ENCODE data around the gene GANC. TPM values are rescaled to one million over a fixed set of nuclear protein-coding genes. Genes with fewer than 3 reads are reported as not detected.

The GANC gene
- total RNA-seq, 2 experiments from 2014 or later: 22.7 to 30.4 TPM

DNA sequence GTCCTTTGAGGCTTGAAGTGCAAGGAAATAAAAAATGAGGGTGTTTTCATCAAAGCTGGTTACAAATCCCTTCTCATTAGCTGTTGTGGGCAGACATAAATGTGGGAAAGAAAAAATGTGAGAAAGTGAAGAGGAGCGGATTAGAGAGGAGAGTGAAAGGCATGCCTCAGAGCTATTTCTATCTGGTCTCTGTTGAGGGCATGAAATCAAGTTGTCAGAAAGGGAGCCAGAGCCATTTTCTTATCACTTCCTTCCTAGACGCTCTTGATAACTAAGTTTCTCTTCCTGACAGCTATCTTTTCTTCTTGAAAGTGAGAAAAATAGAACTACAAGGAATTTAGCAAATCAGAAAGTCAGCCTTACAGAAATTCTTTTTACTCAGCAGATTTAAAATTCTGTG lies 65.5 kb downstream of the GANC start:
- Mint-ChIP-seq H3K27me3 (no peaks in the 10 kb centered on the region), H3K4me3 (no peak overlapping the region), H3K36me3 (peaks cover 18% of the 10 kb centered on the region), H3K27ac (no peak overlapping the region), H3K9me3 (ENCODE audit: low read depth) (peaks cover 16% of the 10 kb centered on the region), H3K4me1 (no peaks in the 10 kb centered on the region)
- DNase-seq: no peak
- no peak for ATAC-seq
- CTCF ChIA-PET: no interaction called here

DNA sequence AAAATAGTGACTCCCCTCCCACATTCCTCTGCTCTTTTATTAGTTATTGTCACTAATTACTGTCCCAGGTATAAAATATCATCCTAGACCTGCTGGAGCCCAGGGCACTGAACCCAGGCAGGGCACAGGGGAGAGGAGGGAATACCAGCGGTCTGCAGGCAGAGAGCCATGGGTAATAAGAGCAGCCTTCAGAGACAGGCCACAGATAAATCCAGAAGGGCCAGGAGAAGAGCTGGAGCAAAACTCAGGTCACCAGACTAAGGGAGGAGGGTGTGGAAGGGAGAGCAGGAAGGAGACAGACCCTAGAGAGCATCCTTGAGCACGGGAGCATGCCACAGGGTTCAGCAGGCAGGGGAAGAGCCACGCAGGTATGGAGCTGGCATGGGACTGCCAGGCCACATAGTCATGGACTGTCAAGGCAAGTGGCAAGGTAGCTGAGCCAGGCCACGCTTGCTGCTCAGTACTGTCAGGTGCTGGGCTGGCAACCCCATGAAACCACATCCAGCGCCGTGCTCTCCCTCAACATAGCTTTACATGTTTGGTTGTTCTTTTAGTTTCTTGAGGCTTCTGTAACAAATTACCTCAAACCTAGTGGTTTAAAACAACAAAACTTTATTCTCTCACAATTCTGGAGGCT lies 70.7 kb downstream of the GANC start:
- CTCF ChIA-PET: no interaction called here
- no peaks in the 10 kb centered on the region for H3K9me3 Mint-ChIP-seq (ENCODE audit: low read depth)
- H3K27me3 Mint-ChIP-seq: no peaks in the 10 kb centered on the region
- H3K4me1 Mint-ChIP-seq: peaks cover 9% of the 10 kb centered on the region
- no peak for ATAC-seq
- H3K27ac Mint-ChIP-seq: no peak overlapping the region
- DNase-seq: no peak
- H3K4me3 Mint-ChIP-seq: no peak overlapping the region
- peaks cover 10% of the 10 kb centered on the region for H3K36me3 Mint-ChIP-seq

DNA sequence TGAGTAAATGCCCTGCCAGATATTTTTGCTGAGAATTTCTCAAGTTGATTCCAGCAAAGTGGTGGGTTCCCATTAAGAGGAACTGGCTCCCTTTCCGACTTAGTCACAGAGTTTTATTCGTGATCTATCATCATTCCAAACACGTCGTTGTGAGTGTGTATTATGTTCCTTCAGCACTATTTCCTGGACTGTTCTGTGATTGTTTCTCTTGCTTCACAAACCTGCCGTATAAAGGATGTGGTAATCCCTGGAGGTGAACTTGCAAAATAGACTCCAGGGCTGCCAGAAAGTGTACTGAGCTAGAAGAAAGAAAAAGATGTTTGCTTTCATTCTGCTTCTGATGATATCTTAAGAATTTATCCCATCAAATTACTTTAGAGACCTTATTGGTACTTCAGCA lies 71.8 kb downstream of the GANC start:
- Mint-ChIP-seq H3K4me3 (no peak overlapping the region), H3K27me3 (no peaks in the 10 kb centered on the region), H3K36me3 (peaks cover 14% of the 10 kb centered on the region), H3K27ac (no peak overlapping the region), H3K4me1 (peaks cover 13% of the 10 kb centered on the region), H3K9me3 (ENCODE audit: low read depth) (no peaks in the 10 kb centered on the region)
- CTCF ChIA-PET: no interaction called here
- ATAC-seq: no peak
- DNase-seq: no peak

DNA sequence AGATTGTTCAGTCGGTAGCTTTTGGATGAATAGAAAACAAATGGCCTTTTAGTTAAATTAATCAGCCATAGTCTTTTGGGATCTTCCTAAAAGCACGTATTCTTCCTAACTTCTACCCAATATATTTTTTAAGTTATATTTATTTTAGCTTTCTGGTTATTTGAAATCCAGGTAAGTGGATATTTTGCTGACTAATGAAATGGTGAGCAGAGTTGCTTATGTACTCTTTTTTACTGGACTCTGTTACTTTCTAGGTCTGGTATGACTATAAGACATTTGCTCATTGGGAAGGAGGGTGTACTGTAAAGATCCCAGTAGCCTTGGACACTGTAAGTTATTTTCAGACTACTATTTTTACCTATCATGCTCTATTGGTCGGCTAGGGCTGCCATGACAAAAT lies 72.5 kb downstream of the GANC start:
- Mint-ChIP-seq H3K4me3 (no peak overlapping the region), H3K36me3 (peaks cover 15% of the 10 kb centered on the region), H3K9me3 (ENCODE audit: low read depth) (no peaks in the 10 kb centered on the region), H3K27me3 (no peaks in the 10 kb centered on the region), H3K4me1 (peaks cover 13% of the 10 kb centered on the region), H3K27ac (no peak overlapping the region)
- DNase-seq: no peak
- no peak for ATAC-seq
- CTCF ChIA-PET: no interaction called here

DNA sequence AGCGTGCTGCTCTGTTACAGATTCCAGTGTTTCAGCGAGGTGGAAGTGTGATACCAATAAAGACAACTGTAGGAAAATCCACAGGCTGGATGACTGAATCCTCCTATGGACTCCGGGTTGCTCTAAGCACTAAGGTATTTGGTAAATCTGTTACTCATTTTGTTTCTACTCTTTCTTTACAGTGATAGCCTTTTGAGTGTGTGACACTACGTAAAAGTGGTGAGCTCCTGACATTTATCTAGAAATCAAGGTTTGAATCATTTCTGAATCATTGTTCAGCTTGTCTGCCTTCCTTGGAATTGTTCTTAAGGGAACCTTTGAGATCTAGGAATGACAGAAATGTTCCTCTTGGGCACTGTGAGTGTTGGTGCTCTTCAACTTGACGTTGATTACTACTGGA lies 75.1 kb downstream of the GANC start:
- no peak overlapping the region for H3K27ac Mint-ChIP-seq
- CTCF ChIA-PET: no interaction called here
- H3K4me3 Mint-ChIP-seq: no peak overlapping the region
- no peaks in the 10 kb centered on the region for H3K27me3 Mint-ChIP-seq
- H3K4me1 Mint-ChIP-seq: peaks cover 13% of the 10 kb centered on the region
- DNase-seq (no peak), ATAC-seq (no peak)
- peaks cover 29% of the 10 kb centered on the region for H3K36me3 Mint-ChIP-seq
- H3K9me3 Mint-ChIP-seq (ENCODE audit: low read depth): no peaks in the 10 kb centered on the region

DNA sequence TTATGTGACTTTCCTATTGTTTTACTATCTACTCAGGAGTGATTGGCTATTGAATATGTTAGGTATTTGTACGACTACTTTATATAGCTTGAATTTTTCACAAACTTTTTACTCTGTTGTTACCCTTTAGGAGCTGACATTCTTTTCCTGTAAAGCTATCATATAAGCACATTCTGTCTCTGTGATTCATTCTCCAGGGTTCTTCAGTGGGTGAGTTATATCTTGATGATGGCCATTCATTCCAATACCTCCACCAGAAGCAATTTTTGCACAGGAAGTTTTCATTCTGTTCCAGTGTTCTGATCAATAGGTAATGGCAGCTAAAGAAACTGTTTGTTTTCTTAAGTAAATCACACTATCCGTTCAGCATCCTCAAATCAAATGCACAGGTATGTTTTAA lies 76.2 kb downstream of the GANC start:
- Mint-ChIP-seq H3K36me3 (peaks cover 27% of the 10 kb centered on the region), H3K27me3 (no peaks in the 10 kb centered on the region), H3K4me1 (peaks cover 13% of the 10 kb centered on the region), H3K27ac (no peak overlapping the region), H3K4me3 (no peak overlapping the region), H3K9me3 (ENCODE audit: low read depth) (no peaks in the 10 kb centered on the region)
- DNase-seq (no peak), ATAC-seq (no peak)
- CTCF ChIA-PET: no interaction called here

DNA sequence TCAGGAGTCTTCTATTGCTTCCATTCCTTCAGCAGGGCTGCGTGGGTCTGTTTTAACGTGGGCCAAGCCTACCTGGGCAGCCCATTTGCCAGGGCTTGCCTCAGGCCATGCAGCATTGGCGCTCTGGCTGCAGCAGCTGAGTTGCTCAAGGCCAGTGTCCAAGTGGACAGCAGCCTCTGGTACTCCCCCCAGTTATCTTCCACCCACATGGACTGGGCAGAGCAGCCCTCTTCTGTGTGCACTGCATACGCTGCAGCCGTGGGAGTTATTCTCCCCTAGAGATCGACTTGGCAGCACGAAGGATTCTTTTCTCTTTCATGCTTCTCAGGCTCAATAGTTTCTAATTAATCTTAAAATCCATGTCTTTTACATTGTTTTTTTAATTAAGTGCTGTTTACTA lies 79.4 kb downstream of the GANC start:
- DNase-seq: no peak
- Mint-ChIP-seq H3K27me3 (no peaks in the 10 kb centered on the region), H3K4me1 (peaks cover 4% of the 10 kb centered on the region), H3K9me3 (ENCODE audit: low read depth) (no peaks in the 10 kb centered on the region), H3K27ac (no peak overlapping the region), H3K4me3 (no peak overlapping the region), H3K36me3 (peaks cover 20% of the 10 kb centered on the region)
- ATAC-seq: no peak
- CTCF ChIA-PET: no interaction called here

DNA sequence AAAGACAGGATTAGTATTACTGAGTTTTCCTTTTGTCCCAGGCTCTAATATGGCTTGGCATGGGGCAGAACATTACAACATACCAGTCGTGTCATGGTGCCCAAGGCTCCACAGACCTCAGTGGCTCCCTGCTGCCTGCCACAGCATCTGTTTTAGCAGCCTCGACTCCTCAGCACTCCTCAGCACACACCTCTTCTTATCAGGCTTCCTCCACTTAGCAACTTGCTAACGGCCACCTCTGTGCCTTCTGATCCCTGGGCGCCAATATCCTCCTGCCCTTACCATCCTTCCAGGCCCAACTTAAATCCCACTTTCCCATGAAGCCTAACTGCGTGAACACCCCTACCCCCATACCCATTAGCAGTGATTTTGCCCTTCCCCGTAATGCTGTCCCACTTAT lies 80.1 kb downstream of the GANC start:
- Mint-ChIP-seq H3K27ac (no peak overlapping the region), H3K36me3 (peaks cover 20% of the 10 kb centered on the region), H3K4me1 (peaks cover 4% of the 10 kb centered on the region), H3K9me3 (ENCODE audit: low read depth) (no peaks in the 10 kb centered on the region), H3K4me3 (no peak overlapping the region), H3K27me3 (no peaks in the 10 kb centered on the region)
- ATAC-seq: no peak
- no peak for DNase-seq
- CTCF ChIA-PET: no interaction called here

DNA sequence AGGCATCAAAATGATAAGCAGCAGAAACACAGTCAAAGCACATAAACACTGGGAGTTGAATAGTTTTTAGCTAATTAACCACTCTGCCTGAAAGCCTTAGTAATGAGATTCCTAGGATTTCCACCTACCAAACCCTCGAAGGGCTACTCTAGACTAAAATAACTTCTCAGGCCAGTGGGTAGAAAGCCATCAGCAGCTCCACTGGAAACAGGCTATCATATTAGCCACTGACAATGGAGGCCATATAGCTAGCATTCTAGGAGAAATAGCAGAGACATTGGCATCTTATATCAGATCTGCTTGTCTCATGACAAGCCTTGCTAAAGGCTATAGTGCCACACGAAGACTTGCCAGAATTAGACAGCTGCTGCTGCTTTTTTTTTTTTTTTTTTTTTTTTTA lies 81.8 kb downstream of the GANC start:
- H3K27me3 Mint-ChIP-seq: no peaks in the 10 kb centered on the region
- no peak overlapping the region for H3K27ac Mint-ChIP-seq
- peaks cover 16% of the 10 kb centered on the region for H3K36me3 Mint-ChIP-seq
- H3K4me3 Mint-ChIP-seq: no peak overlapping the region
- ATAC-seq (no peak), DNase-seq (no peak)
- CTCF ChIA-PET: interaction anchor here (1.3 kb wide), 1 partner anchor 31 kb away, joined by 3 read pairs; no protein-coding TSS in a partner anchor
- no peaks in the 10 kb centered on the region for H3K4me1 Mint-ChIP-seq
- no peaks in the 10 kb centered on the region for H3K9me3 Mint-ChIP-seq (ENCODE audit: low read depth)

DNA sequence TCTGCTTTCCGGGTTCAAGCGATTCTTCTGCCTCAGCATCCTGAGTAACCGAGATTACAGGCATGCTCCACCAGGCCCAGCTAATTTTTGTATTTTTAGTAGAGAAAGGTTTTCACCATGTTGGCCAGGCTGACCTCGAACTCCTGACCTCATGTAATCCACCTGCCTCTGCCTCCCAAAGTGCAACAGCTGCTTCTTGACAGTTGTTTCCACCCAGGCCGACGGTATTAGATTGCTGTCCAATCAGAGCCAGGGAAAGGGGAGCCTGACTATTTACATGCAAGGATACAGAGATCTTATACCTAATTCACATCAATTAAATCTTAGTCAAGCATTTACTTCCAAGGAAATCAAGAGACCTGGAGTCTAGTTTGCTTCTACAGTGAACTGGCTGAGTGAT lies 82.3 kb downstream of the GANC start:
- no peaks in the 10 kb centered on the region for H3K9me3 Mint-ChIP-seq (ENCODE audit: low read depth)
- no peaks in the 10 kb centered on the region for H3K27me3 Mint-ChIP-seq
- CTCF ChIA-PET: interaction anchor here (1.3 kb wide), 1 partner anchor 30 kb away, joined by 3 read pairs; no protein-coding TSS in a partner anchor

DNA sequence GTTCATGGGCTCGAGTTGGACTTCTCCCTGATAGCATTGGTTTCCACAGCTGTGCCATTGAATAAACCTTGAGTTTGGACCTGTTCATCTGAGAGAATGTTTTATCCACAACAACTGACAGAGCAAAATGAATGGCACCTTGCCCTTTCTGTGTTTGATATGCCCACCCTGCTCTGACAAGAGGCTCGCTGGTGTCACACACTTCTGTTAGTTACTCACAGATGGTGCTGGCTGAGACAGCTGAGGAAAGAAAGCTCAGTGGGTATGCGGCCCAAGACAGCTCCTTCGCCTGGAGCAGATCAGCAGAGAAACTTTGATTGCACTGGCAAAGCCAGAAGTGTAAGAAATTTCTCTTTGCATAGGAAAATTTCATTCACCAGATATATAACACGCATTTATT lies 83.8 kb downstream of the GANC start:
- H3K4me1 Mint-ChIP-seq: peaks cover 3% of the 10 kb centered on the region
- no peak overlapping the region for H3K27ac Mint-ChIP-seq
- CTCF ChIA-PET: interaction anchor here (0.6 kb wide), 1 partner anchor 63 kb away, joined by 3 read pairs; no protein-coding TSS in a partner anchor
- no peak for DNase-seq
- no peaks in the 10 kb centered on the region for H3K27me3 Mint-ChIP-seq
- H3K36me3 Mint-ChIP-seq: peaks cover 6% of the 10 kb centered on the region
- no peaks in the 10 kb centered on the region for H3K9me3 Mint-ChIP-seq (ENCODE audit: low read depth)
- H3K4me3 Mint-ChIP-seq: no peak overlapping the region
- ATAC-seq: no peak

More for the DNA sequence above, 82.3 kb downstream of the GANC start:
- Mint-ChIP-seq H3K4me3 (no peak overlapping the region), H3K4me1 (no peaks in the 10 kb centered on the region), H3K27ac (no peak overlapping the region), H3K36me3 (peaks cover 14% of the 10 kb centered on the region)
- ATAC-seq (no peak), DNase-seq (no peak)

DNA sequence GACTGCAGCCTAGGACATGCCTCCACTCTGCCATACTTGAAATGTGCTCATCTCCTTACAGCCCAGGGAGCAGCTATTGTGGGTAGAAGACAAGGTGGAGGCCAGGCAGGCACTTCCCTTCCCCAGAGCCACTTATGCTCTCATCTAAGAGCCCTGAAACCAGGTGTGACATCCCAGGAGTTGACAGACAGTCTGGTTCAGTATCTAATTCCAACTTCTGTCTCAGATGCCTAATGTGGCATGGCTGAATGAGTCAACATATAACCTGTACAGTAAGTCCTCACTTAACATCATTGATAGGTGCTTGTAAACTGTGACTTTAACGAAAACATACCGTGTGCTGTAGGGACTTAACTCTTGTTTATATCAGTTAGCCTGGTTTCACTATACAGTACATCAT lies 85.1 kb downstream of the GANC start:
- ATAC-seq (no peak), DNase-seq (no peak)
- no peaks in the 10 kb centered on the region for H3K9me3 Mint-ChIP-seq (ENCODE audit: low read depth)
- H3K4me1 Mint-ChIP-seq: peaks cover 3% of the 10 kb centered on the region
- H3K27ac Mint-ChIP-seq: no peak overlapping the region
- CTCF ChIA-PET: no interaction called here
- no peaks in the 10 kb centered on the region for H3K36me3 Mint-ChIP-seq
- H3K27me3 Mint-ChIP-seq: no peaks in the 10 kb centered on the region
- no peak overlapping the region for H3K4me3 Mint-ChIP-seq

DNA sequence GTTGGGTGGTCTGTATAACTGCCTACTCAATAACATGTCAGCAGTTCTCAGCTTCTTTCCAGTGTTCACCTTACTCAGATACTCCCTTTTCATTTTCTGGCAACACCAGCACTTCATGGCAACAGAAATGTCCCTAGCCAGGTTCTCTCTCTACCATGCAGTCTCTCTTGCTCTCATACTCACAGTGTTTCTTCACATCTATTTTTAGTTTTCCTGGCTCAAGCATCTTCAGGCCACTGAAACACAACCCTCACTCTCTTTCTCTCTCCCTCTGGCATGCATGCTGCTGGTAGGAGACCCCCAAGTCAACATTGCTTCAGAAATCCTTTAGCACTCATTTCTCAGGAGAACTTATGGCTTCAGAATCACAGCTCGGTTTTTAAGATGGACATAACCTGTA lies 86.2 kb downstream of the GANC start, which contains the start of gene CAPN3:
Gene CAPN3 (plus strand): TSS at position 253 of the 400 bp plus-strand sequence. CDS start 305 bp downstream, outside the sequence.
- no peak for DNase-seq
- Mint-ChIP-seq H3K4me3 (no peak within 1 kb of the TSS), H3K27ac (no peak within 1 kb of the TSS), H3K36me3 (no peaks in the 10 kb centered on the region), H3K4me1 (peaks cover 3% of the 10 kb centered on the region), H3K27me3 (no peaks in the 10 kb centered on the region), H3K9me3 (ENCODE audit: low read depth) (no peaks in the 10 kb centered on the region)
- CTCF ChIA-PET: no interaction called here
- ATAC-seq: no peak

DNA sequence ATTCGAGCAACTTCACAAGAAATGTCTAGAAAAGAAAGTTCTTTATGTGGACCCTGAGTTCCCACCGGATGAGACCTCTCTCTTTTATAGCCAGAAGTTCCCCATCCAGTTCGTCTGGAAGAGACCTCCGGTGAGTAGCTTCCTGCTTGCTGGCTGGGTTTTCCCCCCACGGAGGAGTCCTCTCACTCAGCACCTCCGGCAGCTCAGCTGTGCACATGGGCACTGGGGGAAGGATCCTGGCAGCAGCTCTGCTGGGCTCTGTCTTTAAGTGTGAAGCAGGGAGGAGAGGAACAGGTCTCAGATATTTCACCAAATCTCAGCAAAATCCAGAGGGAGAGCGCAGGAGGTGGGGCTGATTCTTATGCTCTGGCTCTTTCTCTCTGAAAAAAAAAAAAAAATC lies 87.0 kb downstream of the GANC start:
- H3K4me3 Mint-ChIP-seq: no peak overlapping the region
- no peaks in the 10 kb centered on the region for H3K27me3 Mint-ChIP-seq
- no peak overlapping the region for H3K27ac Mint-ChIP-seq
- no peak for DNase-seq
- peaks cover 3% of the 10 kb centered on the region for H3K4me1 Mint-ChIP-seq
- no peak for ATAC-seq
- no peaks in the 10 kb centered on the region for H3K36me3 Mint-ChIP-seq
- no peaks in the 10 kb centered on the region for H3K9me3 Mint-ChIP-seq (ENCODE audit: low read depth)
- CTCF ChIA-PET: no interaction called here

Measured in activated CD8-positive, alpha-beta memory T cell treated with anti-CD3 and anti-CD28 coated beads, Interleukin-2, amount 10 ng/mL, durations not matched to agents 7 days and 5 days (primary cell).